Ureter (tissue), 1 donor: ENCODE data around the gene CFAP47. TPM values are rescaled to one million over a fixed set of nuclear protein-coding genes. Genes with fewer than 3 reads are reported as not detected.

Source experiments
- DNase-seq: peaks from one replicate; pipeline ENCODE4 v3.0.0-alpha.2; 2020; ENCODE audit warnings: low spot score
- total RNA-seq: library from RNA; stranded (reverse); gene quantifications from one replicate; pipeline ENCODE4 v1.2.4, GENCODE V29; 2023
- donor health status: DM: yes; HTN: yes; CAD: no.

The CFAP47 gene
- total RNA-seq, 1 donor from 2014 or later: 0.96 TPM

- DNase-seq: no peak
Measured at GRCh38 chrX:36241397-36241796, 321.9 kb downstream of the CFAP47 start.

DNA sequence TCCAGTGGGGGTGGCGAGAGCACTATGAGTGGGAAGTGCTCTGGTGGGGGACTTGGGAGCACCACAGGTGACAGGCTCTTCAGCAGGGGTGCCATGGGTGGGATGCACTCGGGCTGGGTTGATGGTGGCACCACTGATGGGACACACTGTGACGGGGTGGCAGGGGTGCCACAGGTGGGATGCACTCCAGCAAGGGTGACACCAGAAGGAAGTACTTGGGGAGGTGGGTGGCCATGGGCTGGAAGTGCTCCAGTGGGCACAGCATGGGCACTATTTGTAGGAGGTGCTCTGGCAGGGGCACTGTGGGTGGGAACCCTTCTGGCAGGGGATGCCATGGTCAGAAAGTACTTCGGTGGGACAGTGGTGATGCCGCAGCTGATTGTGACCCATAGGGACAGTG, 346.6 kb downstream of the CFAP47 start:
- no peak for DNase-seq

DNA sequence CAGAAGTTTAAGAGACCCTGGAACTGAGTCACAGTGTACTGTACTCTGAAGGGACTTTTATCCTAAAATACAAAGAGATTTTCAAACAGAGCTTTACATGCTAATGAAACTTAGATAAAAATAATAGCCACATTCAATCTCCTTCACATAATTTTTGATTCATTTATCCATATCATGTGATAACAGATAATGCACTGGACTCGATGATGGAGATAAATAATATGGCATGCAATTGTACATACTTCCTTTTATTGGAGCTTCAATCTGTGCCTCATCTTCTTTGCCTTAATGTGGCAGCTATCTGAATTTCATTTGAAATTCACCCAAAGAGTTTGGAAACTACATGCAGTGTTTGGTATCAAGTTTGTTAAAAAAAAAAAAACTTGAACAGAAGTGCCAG, 390.6 kb downstream of the CFAP47 start:
- DNase-seq: no peak

- no peak for DNase-seq
Measured at GRCh38 chrX:36314303-36314702, 394.8 kb downstream of the CFAP47 start.

DNA sequence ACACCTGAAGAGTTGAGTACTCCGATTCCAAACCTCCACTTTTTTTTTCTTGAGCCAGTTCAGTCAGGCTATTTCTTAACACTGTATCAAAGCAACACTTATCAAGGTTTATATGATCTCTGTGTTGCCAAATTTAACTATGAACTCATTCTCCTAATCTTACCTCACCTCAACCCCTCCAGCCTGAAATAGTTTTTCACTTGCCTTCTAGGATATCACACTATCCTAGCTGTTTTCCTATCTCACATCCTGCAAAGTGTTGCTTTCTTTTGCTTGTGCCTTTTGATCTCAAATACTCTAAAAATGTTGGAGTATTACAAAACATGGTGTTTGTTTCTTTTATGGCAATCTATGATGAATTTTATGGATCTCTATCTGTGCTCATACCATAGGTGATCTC, 415.0 kb downstream of the CFAP47 start:
- DNase-seq: no peak

- DNase-seq: no peak
Measured at GRCh38 chrX:36336751-36337150, 417.2 kb downstream of the CFAP47 start.

- DNase-seq: no peak
Measured at GRCh38 chrX:36344301-36344700, 424.8 kb downstream of the CFAP47 start.

DNA sequence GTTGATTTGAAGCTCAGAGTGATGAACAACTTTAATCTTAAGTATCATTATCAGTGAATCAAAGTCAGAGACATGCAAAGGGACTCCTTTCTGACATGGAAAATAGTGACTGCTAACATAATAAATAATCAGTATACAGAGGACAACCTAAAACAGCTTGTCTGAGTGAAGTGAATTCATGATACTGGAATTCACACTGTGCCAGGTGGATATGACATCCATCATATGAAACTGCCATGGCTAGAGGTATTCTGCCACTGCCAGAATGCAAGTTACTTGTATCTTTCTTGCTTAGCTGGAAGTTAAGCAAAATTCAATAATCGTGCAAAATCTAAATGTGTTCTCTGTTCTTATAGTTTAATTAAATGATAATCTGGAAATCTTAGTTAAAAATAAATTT, 429.0 kb downstream of the CFAP47 start:
- DNase-seq: no peak

GRCh38 chrX:36357855-36358254, 438.3 kb downstream of the CFAP47 start:
- DNase-seq: no peak

DNA sequence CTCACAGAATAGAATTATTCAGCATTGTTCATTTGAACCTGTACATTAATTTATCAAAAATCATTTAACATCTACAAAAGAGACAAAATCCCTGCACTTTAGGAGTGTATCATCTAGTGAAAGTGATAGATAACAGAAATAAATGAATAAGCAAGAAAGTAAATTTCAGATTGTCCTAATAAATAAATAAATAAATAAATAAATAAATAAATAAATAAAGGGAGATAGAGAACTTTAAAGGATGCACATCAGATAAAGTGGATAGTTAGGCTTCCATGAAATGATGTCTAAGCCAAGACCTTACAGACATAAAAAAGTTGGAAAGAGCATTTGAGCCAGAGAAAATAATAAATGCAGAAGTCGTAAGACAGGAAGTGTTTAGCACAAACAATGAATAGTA, 444.7 kb downstream of the CFAP47 start:
- DNase-seq: no peak

GRCh38 chrX:36383495-36383894, 464.0 kb downstream of the CFAP47 start:
- no peak for DNase-seq

GRCh38 chrX:36388901-36389300, 469.4 kb downstream of the CFAP47 start:
- no peak for DNase-seq

DNA sequence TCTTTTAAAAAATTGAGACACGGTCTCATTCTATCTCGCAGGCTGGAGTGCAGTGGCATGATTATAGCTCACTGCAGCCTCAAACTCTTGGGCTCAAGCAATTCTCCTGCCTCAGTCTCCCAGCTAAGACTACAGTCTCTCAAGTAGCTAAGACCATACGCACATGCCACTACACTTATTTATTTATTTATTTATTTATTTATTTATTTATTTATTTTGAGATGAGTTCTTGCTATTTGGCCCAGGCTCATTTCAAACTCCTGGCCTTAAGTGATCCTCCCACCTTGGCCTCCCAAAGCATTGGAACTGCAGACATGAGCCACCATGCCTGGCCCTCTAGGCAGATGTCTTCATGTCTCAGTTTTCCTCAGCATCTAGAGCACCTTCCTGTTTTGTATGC, 482.2 kb downstream of the CFAP47 start:
- no peak for DNase-seq

DNA sequence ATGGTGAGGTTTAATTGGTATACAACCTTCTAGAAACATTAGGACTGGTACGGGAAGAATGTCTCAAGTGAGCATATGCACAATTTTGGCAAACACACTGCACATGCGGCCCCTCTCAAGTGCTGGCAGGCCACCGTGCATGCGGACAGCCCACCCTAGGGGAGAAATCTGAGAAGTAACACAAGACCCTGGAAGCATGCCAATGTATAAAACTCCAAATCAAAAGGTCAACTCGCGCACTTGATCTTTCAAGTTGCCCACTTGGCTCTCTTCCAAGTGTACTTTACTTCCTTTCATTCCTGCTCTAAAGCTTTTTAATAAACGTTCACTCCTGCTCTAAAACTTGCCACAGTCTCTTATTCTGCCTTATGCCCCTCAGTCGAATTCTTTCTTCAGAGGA, 488.3 kb downstream of the CFAP47 start:
- no peak for DNase-seq

GRCh38 chrX:36414056-36414455, 494.5 kb downstream of the CFAP47 start:
- no peak for DNase-seq

GRCh38 chrX:36422368-36422767, 502.8 kb downstream of the CFAP47 start:
- DNase-seq: no peak

DNA sequence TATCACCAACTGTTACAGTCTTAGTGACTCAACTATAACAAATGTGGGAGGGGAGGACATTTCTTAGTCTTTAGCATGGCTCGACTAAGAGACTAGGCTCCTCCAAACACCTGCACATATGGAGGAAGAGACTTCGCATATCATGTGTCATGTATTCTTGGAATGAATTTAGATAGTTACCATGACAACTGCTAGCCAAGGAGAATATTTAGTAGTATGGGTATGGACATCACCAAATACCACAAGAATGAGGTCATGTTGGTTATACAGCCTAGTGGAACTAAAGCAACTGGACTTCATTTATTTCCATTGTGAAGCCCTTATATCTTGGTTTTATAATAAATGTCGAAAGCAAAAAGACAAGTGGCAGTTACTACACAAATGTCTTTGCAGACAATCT, 512.3 kb downstream of the CFAP47 start:
- no peak for DNase-seq

- no peak for DNase-seq
Measured at GRCh38 chrX:36434522-36434921, 515.0 kb downstream of the CFAP47 start.

Other genes starting within 250 kb of the CFAP47 start
- not detected for gene MAGEB16, start 121.4 kb upstream of the CFAP47 start, total RNA-seq